Smooth muscle cell (in vitro differentiated cells): ENCODE data around the gene SLC6A16. TPM values are rescaled to one million over a fixed set of nuclear protein-coding genes. Genes with fewer than 3 reads are reported as not detected.

Experiments used
- DNase-seq: peaks from one replicate; lab custom pipeline; 2025; ENCODE audit not compliant: unreplicated experiment; lab: John Stamatoyannopoulos, UW
- H2AFZ ChIP-seq: fragments of 200-600 bp; sonication (generic); 2 replicates; pipeline ENCODE4 v1.6.0; 2016; ENCODE audit warnings: antibody characterized with exemption, low read depth, mild to moderate bottlenecking
- H3F3A ChIP-seq: fragments of 200-600 bp; sonication (generic); 2 replicates; pipeline ENCODE4 v1.6.0; 2017; ENCODE audit warnings: antibody characterized with exemption, low read depth
- H3K27ac ChIP-seq: fragments of 200-600 bp; sonication (generic); 2 replicates; pipeline ENCODE4 v1.5.1; 2016; ENCODE audit warnings: low read depth, mild to moderate bottlenecking
- H3K27me3 ChIP-seq: fragments of 200-600 bp; sonication (generic); 2 replicates; pipeline ENCODE4 v1.6.1; 2016; ENCODE audit warnings: low read depth, mild to moderate bottlenecking
- H3K36me3 ChIP-seq: fragments of 200-600 bp; sonication (generic); 2 replicates; pipeline ENCODE4 v1.5.1; 2016; ENCODE audit warnings: low read depth
- H3K4me1 ChIP-seq: fragments of 200-600 bp; sonication (generic); 2 replicates; pipeline ENCODE4 v1.5.1; 2016; ENCODE audit warnings: low read depth
- H3K4me2 ChIP-seq: fragments of 200-600 bp; sonication (generic); 2 replicates; pipeline ENCODE4 v1.6.0; 2016; ENCODE audit warnings: mild to moderate bottlenecking
- H3K4me3 ChIP-seq: fragments of 200-600 bp; sonication (generic); 2 replicates; pipeline ENCODE4 v1.5.1; 2016; ENCODE audit warnings: mild to moderate bottlenecking
- H3K79me2 ChIP-seq: fragments of 200-600 bp; sonication (generic); 2 replicates; pipeline ENCODE4 v1.6.0; 2016; ENCODE audit warnings: low read depth, mild to moderate bottlenecking
- H3K9ac ChIP-seq: fragments of 200-600 bp; sonication (generic); 2 replicates; pipeline ENCODE4 v1.6.0; 2016; ENCODE audit warnings: low read depth
- H3K9me3 ChIP-seq: fragments of 200-600 bp; sonication (generic); replicated peaks from 2 replicates; pipeline ENCODE4 v1.5.1; 2016; ENCODE audit warnings: low read depth
- H4K20me1 ChIP-seq: fragments of 200-600 bp; sonication (generic); 2 replicates; pipeline ENCODE4 v1.6.0; 2016; ENCODE audit warnings: low read depth
- CTCF ChIP-seq: fragments of 200-600 bp; sonication (generic); IDR thresholded peaks from 2 replicates; pipeline ENCODE4 v1.5.1; 2017; ENCODE audit warnings: borderline replicate concordance, mild to moderate bottlenecking, antibody characterized with exemption; ENCODE audit not compliant: insufficient read depth, poor library complexity, severe bottlenecking
- WGBS: methylation state at CpG from one replicate; pipeline ENCODE4 v1.1.7; 2016; ENCODE audit warnings: low lambda C conversion rate; 5-methylcytosine and 5-hydroxymethylcytosine counted together
- polyA plus RNA-seq: library from polyadenylated mRNA; unstranded; fragments of >200 nt; fragmentation: Nextera tagmentation; extraction: Ambion mirVana; gene quantifications from 2 replicates; pipeline ENCODE4 v1.2.1, GENCODE V29; 2016
- total RNA-seq: library from RNA; depleted of rRNA; stranded (reverse); fragments of >200 nt; gene quantifications from 2 replicates; pipeline ENCODE4 v1.2.3, GENCODE V29; 2014

Gene SLC6A16
- total and polyA plus RNA-seq, 2 experiments from 2014 or later, result 1.4 to 2.3 TPM

- peaks cover 4% of the 10 kb centered on the region for H3F3A ChIP-seq
- H4K20me1 ChIP-seq, result peaks cover 52% of the 10 kb centered on the region
- no peaks in the 10 kb centered on the region for H3K9me3 ChIP-seq
- DNase-seq, result no peak
- H3K4me2 ChIP-seq, result peak overlapping the region; percentile 79
- no peaks in the 10 kb centered on the region for H3K36me3 ChIP-seq
- no peak overlapping the region for H3K4me3 ChIP-seq
- TF ChIP-seq CTCF, result no peak
- H2AFZ ChIP-seq, result no peak overlapping the region
- no peak overlapping the region for H3K9ac ChIP-seq
- WGBS, result 18% methylated on average over 12 of the region's 34 CpGs
- H3K27ac ChIP-seq, result no peak overlapping the region
- no peaks in the 10 kb centered on the region for H3K79me2 ChIP-seq
- H3K4me1 ChIP-seq, result peaks cover 4% of the 10 kb centered on the region
- H3K27me3 ChIP-seq, result no peaks in the 10 kb centered on the region
These were observed 13.2 kb upstream of the SLC6A16 start for GRCh38 chr19:49338023-49338677.

GRCh38 chr19:49337267-49338022, 12.5 kb upstream of the SLC6A16 start:
- no peak for DNase-seq
- TF ChIP-seq CTCF, result no peak
- no peak overlapping the region for H3K4me3 ChIP-seq
- H3K27ac ChIP-seq, result no peak overlapping the region
- H3K27me3 ChIP-seq, result no peaks in the 10 kb centered on the region
- H3K36me3 ChIP-seq, result no peaks in the 10 kb centered on the region
- H2AFZ ChIP-seq, result no peak overlapping the region
- H4K20me1 ChIP-seq, result peaks cover 46% of the 10 kb centered on the region
- H3K9me3 ChIP-seq, result no peaks in the 10 kb centered on the region
- 72% methylated on average over 19 of the region's 19 CpGs for WGBS
- H3K4me2 ChIP-seq, result no peak overlapping the region
- no peaks in the 10 kb centered on the region for H3K79me2 ChIP-seq
- H3K9ac ChIP-seq, result no peak overlapping the region
- H3K4me1 ChIP-seq, result peaks cover 4% of the 10 kb centered on the region
- no peaks in the 10 kb centered on the region for H3F3A ChIP-seq

- H4K20me1 ChIP-seq, result peaks cover 38% of the 10 kb centered on the region
- 91% methylated on average over 10 of the region's 10 CpGs for WGBS
- no peaks in the 10 kb centered on the region for H3K36me3 ChIP-seq
- no peak overlapping the region for H3K27ac ChIP-seq
- TF ChIP-seq CTCF, result no peak
- H3K79me2 ChIP-seq, result no peaks in the 10 kb centered on the region
- no peaks in the 10 kb centered on the region for H3K9me3 ChIP-seq
- H3K9ac ChIP-seq, result no peak overlapping the region
- no peaks in the 10 kb centered on the region for H3F3A ChIP-seq
- H3K27me3 ChIP-seq, result no peaks in the 10 kb centered on the region
- no peak for DNase-seq
- H2AFZ ChIP-seq, result no peak overlapping the region
- H3K4me1 ChIP-seq, result peaks cover 4% of the 10 kb centered on the region
- H3K4me3 ChIP-seq, result no peak overlapping the region
- no peak overlapping the region for H3K4me2 ChIP-seq
These were observed 11.7 kb upstream of the SLC6A16 start for GRCh38 chr19:49336482-49337266.
